Measurements from ENCODE around the gene SLC9A9. TPM values are rescaled to one million over a fixed set of nuclear protein-coding genes. Genes with fewer than 3 reads are reported as not detected.

The SLC9A9 gene
- total and polyA plus RNA-seq, 9 of the 15 experiments (the other 6 are each of a cell fraction or from before 2014, with no cell fraction given) = 0.03 to 0.13 TPM; not detected in 7

- TF ChIP-seq TEAD1 (CRISPR knock-in tag; IDR thresholded peaks at IDR 0.05) = no peak
- no peak for TF ChIP-seq TFAM (CRISPR knock-in tag; conservative IDR thresholded peaks at IDR 0.05)
- TF ChIP-seq CBX2 (IDR thresholded peaks at IDR 0.05; ENCODE audit: insufficient read depth, low read length, poor library complexity, severe bottlenecking) = no peak
- no peak for TF ChIP-seq FOXM1 (IDR thresholded peaks at IDR 0.05; ENCODE audit: low read depth)
- TF ChIP-seq FOXM1 (CRISPR knock-in tag; IDR thresholded peaks at IDR 0.05; ENCODE audit: low read depth) = no peak
- no peak for TF ChIP-seq DEAF1 (CRISPR knock-in tag; IDR thresholded peaks at IDR 0.05)
- no peak for TF ChIP-seq POLR2AphosphoS5 (IDR thresholded peaks at IDR 0.05; ENCODE audit: control insufficient read depth, insufficient read depth, low read depth, low read length)
- no peak for TF ChIP-seq FOXJ2 (tag; IDR thresholded peaks at IDR 0.05)
These were observed 510.9 kb downstream of the SLC9A9 start (continued) for GRCh38 chr3:143337387-143337786.

- Histone ChIP-seq H3K36me3 (ENCODE audit: control insufficient read depth, insufficient read depth, low read length) (no peaks in the 10 kb centered on the region), H3K27me3 (ENCODE audit: control insufficient read depth in 2 of 2, insufficient read depth in 2 of 2, low read length in 2 of 2) (no peaks in the 10 kb centered on the region), H3K79me2 (ENCODE audit: control insufficient read depth, insufficient read depth, low read length) (no peaks in the 10 kb centered on the region), H3K9ac (ENCODE audit: insufficient read depth in 1 of 2, low read depth in 2 of 2, low read length in 2 of 2) (no peak overlapping the region), H3K27ac (ENCODE audit: extremely low read depth, low read depth, low read length) (no peak overlapping the region), H3K4me3 (no peak overlapping the region), H4K20me1 (replicated peaks; ENCODE audit: control insufficient read depth, insufficient read depth, low read length) (no peaks in the 10 kb centered on the region), H3K4me2 (ENCODE audit: insufficient read depth, low read length) (no peak overlapping the region), H2AFZ (ENCODE audit: low read depth, low read length) (no peak overlapping the region), H3K9me3 (replicated peaks; ENCODE audit: control insufficient read depth, insufficient read depth, low read depth, low read length) (no peaks in the 10 kb centered on the region), H3K9me1 (ENCODE audit: control insufficient read depth, insufficient read depth, low read length) (no peaks in the 10 kb centered on the region), H3K4me1 (replicated peaks in 1 of 2; ENCODE audit: control insufficient read depth in 2 of 2, insufficient read depth in 2 of 2, low read length in 2 of 2) (peaks cover 0 to 8% of the 10 kb centered on the region in 2 experiments; a peak in 2 of 5 replicates)
- 49% methylated on average over 4 of the region's 4 CpGs for WGBS (ENCODE audit: insufficient coverage, low coverage, missing lambda C conversion rate)
- TF ChIP-seq FOSL1 (tag; conservative IDR thresholded peaks at IDR 0.05) (peak; percentile 70), YY1 (IDR thresholded peaks at IDR 0.05; ENCODE audit: borderline replicate concordance in 1 of 3, control insufficient read depth in 1 of 3, extremely low read depth in 1 of 3, insufficient read depth in 3 of 3, insufficient read length in 1 of 3, insufficient replicate concordance in 2 of 3, low read depth in 1 of 3, low read length in 2 of 3) (no peak), BCOR (IDR thresholded peaks at IDR 0.05) (0 out of 2 replicates have a peak, but pooled peaks have one; percentile 19), ZNF253 (CRISPR knock-in tag; conservative IDR thresholded peaks at IDR 0.05) (no peak), RBM25 (IDR thresholded peaks at IDR 0.05; ENCODE audit: low read depth, low read length, severe bottlenecking) (peak; percentile 67)
- in situ Hi-C loops (cut with MboI) = no loop called here
- POLR2A ChIA-PET = no interaction called here
- ATAC-seq = no peak
- CTCF ChIA-PET (ENCODE audit: low intra/inter-chr PET ratio) = no interaction called here
- no TSS peak for BruUV-seq (replicated peaks)
- FAIRE-seq = no peak
- DNase-seq (ENCODE audit: extremely low read depth in 1 of 4, low spot score in 3 of 4) = no peak
- intact Hi-C loops (cut with micrococcal nuclease) = no loop called here
These were observed 514.0 kb downstream of the SLC9A9 start for GRCh38 chr3:143334231-143334630.
